ENCODE results near the gene RRP8. TPM values are rescaled to one million over a fixed set of nuclear protein-coding genes. Genes with fewer than 3 reads are reported as not detected.

RRP8 gene
- total RNA-seq, 8 experiments from 2014 or later: 13.9 to 21.7 (median 17.2) TPM

DNA sequence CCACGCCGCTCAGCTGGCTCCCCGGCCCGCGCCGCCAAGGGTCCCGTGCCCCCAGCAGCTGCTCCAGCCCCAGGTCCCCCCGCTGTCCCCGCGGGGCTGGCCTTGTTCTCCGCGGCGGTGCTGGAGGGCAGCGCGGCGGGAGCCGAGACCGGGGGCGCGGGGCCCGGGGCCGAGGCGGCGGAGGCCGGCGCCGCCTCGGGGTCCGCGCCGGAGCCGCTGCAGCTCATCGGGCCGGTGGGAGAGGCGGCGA lies 8.5 kb upstream of the RRP8 start:
- in situ Hi-C loops (cut with MboI; ENCODE audit: low pct_unique_long_range_greater_than_20kb in 2 of 9, low sequenced_read_pairs in 9 of 9, unreplicated experiment in 9 of 9): loop anchor here in 2 of 9 experiments (25.0 kb wide), 1 partner anchor 225 kb away; the partner anchor contains the start of gene SMPD1 (in 2 of the 2)
- peak overlapping the region; percentile 67 to 99 (median 75) for H3K4me3 ChIP-seq
- no CpG with 5 or more reads among the region's 36 CpGs for WGBS, 10 experiments
- ATAC-seq (replicated peaks in 6 of 8): no peak
- H3K27ac ChIP-seq: peak overlapping the region; percentile 97 to 98
- H3K4me1 ChIP-seq (replicated peaks in 1 of 2): peaks cover 13 to 19% of the 10 kb centered on the region in 2 donors

DNA sequence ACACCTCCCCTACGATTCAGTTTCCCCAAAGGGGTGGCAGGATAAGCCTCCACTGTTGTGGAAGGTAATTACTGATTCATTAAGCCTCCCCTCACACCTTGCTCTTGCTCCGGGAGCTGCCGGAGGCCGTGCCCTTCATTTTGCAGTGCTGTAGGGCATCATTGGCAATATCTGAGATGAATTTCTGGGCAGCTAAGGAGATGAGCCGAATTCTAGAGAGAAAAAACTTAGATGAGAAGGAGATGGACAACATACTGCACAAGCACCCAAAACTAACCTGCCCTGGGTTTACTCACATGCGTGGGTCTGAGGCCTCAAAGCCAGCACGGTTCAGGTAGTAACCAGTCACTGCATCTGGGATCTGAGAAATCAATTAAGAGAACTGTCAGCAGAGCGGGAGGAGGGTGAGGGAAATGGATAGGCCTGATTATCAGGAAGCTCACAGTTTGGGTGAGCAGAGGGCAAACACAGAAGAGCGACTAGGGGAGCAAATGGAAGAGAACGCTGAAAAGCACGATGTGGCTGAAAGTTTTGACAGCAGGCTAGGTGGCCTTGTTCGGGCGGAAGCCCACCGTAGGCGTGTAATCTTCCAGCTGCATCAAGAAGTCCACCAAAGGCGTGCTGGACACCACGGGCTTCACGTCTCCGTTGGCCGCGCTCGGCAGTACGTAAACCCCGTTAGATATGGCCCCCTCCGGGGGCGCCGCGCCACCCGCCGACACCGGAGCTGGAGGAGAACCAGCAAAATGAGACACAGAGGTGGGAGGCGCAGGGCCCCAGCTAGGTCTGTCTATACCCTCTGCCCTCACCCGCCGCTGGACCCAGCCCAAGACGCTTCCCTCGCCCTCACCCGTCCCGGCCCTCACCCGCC lies 7.9 kb upstream of the RRP8 start:
- Histone ChIP-seq H3K4me1 (replicated peaks in 1 of 2) (peaks cover 18 to 24% of the 10 kb centered on the region in 2 donors), H3K27ac (peak overlapping the region; percentile 97 to 98), H3K4me3 (peak overlapping the region; percentile 67 to 99 (median 75))
- ATAC-seq (replicated peaks in 6 of 8): peak; percentile 13 to 38 (median 32)
- 0 to 80% (median 33%) methylated on average over 1 to 10 of the region's 39 CpGs; no CpG with 5 or more reads in 3 of the 10 experiments for WGBS, 10 experiments
- in situ Hi-C loops (cut with MboI; ENCODE audit: low pct_unique_long_range_greater_than_20kb in 2 of 9, low sequenced_read_pairs in 9 of 9, unreplicated experiment in 9 of 9): loop anchor here in 2 of 9 experiments (25.0 kb wide), 1 partner anchor 224 kb away; the partner anchor contains the start of gene SMPD1 (in 2 of the 2)

DNA sequence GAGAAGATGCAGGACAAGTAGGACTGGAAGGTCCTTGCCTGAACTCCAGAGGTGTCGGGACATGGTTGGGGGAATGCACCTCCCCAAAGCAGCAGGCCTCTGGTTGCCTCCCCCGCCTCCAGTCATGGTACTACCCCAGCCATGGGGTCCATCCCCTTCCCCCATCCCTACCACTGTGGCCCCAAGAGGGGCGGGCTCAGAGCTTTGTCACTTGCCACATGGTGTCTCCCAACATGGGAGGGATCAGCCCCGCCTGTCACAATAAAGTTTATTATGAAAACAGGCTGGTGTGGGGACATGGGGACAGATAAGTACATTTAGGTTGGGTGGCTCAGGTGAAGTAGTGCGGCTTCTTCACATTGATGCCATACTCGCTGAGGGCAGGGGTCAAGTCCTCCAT lies 7.2 kb upstream of the RRP8 start:
- ATAC-seq (replicated peaks in 6 of 8): no peak
- Histone ChIP-seq H3K27ac (no peak overlapping the region), H3K4me3 (no peak overlapping the region), H3K4me1 (replicated peaks in 1 of 2) (peaks cover 25 to 32% of the 10 kb centered on the region in 2 donors)
- WGBS, 10 experiments: 100% methylated on average over 2 of the region's 6 CpGs; no CpG with 5 or more reads in 9 of the 10 experiments
- in situ Hi-C loops (cut with MboI; ENCODE audit: low pct_unique_long_range_greater_than_20kb in 2 of 9, low sequenced_read_pairs in 9 of 9, unreplicated experiment in 9 of 9): loop anchor here in 2 of 9 experiments (25.0 kb wide), 1 partner anchor 223 kb away; the partner anchor contains the start of gene SMPD1 (in 2 of the 2)

DNA sequence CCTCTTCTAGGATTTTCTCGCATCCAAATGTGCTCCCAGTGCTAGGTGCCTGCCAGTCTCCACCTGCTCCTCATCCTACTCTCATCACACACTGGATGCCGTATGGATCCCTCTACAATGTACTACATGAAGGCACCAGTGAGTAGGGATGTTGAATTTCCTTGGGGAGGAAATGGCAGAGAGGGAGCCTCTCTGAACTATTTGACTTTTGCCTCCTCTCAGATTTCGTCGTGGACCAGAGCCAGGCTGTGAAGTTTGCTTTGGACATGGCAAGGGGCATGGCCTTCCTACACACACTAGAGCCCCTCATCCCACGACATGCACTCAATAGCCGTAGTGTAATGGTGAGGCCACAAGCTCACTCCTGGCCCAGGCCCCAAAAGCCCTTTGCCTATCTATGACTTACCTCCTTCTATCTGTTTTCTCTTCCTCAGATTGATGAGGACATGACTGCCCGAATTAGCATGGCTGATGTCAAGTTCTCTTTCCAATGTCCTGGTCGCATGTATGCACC lies 6.1 kb upstream of the RRP8 start:
- Histone ChIP-seq H3K27ac (no peak overlapping the region), H3K4me1 (replicated peaks in 1 of 2) (peaks cover 30 to 41% of the 10 kb centered on the region in 2 donors), H3K4me3 (no peak overlapping the region)
- ATAC-seq (replicated peaks in 6 of 8): no peak
- in situ Hi-C loops (cut with MboI; ENCODE audit: low pct_unique_long_range_greater_than_20kb in 2 of 9, low sequenced_read_pairs in 9 of 9, unreplicated experiment in 9 of 9): loop anchor here in 2 of 9 experiments (25.0 kb wide), 1 partner anchor 222 kb away; the partner anchor contains the start of gene SMPD1 (in 2 of the 2)
- 67 to 100% (median 89%) methylated on average over 1 to 6 of the region's 8 CpGs; no CpG with 5 or more reads in 1 of the 10 experiments for WGBS, 10 experiments

DNA sequence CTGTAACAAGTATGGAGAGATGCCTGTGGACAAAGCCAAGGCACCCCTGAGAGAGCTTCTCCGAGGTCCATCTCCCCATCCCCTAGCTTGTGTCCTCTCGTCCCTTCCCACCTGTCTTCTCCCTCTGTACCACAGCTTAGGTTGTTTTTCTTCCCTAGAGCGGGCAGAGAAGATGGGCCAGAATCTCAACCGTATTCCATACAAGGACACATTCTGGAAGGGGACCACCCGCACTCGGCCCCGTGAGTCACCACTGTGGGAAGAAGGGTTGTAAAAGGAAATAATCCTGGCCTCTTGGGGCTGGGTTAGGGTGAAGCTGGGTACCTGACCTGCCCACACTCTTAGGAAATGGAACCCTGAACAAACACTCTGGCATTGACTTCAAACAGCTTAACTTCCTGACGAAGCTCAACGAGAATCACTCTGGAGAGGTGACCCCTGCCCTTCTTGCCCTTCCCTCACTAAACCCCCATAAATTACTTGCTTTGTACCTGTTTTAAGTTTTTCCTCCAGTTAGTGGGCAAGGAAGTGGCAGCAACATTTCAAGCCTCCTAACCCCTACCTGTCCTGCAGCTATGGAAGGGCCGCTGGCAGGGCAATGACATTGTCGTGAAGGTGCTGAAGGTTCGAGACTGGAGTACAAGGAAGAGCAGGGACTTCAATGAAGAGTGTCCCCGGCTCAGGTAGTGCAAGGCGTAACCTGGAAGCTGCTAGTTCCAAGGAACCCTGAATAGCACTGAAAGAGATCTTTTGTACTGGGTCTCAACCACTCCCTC lies 5.5 kb upstream of the RRP8 start:
- no peak overlapping the region for H3K27ac ChIP-seq
- peaks cover 30 to 41% of the 10 kb centered on the region in 2 donors for H3K4me1 ChIP-seq (replicated peaks in 1 of 2)
- no peak overlapping the region for H3K4me3 ChIP-seq
- in situ Hi-C loops (cut with MboI; ENCODE audit: low pct_unique_long_range_greater_than_20kb in 2 of 9, low sequenced_read_pairs in 9 of 9, unreplicated experiment in 9 of 9): loop anchor here in 2 of 9 experiments (25.0 kb wide), 1 partner anchor 222 kb away; the partner anchor contains the start of gene SMPD1 (in 2 of the 2)
- WGBS, 10 experiments: 63 to 100% (median 97%) methylated on average over 1 to 10 of the region's 14 CpGs; no CpG with 5 or more reads in 2 of the 10 experiments
- ATAC-seq (replicated peaks in 6 of 8): no peak

DNA sequence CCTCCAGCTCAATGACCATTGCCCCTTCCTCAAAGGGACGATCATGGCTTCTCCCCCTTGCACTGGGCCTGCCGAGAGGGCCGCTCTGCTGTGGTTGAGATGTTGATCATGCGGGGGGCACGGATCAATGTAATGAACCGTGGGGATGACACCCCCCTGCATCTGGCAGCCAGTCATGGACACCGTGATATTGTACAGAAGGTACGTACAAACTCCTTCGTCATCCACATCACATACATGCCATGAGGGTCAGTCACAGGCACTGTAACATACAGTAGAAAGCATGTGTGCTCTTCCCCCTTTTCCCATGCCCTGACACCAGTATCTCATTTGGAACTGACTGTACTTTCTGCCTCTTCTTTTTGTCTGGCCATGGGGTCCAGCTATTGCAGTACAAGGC lies 4.6 kb upstream of the RRP8 start:
- in situ Hi-C loops (cut with MboI; ENCODE audit: low pct_unique_long_range_greater_than_20kb in 2 of 9, low sequenced_read_pairs in 9 of 9, unreplicated experiment in 9 of 9): loop anchor here in 2 of 9 experiments (25.0 kb wide), 1 partner anchor 221 kb away; the partner anchor contains the start of gene SMPD1 (in 2 of the 2)
- Histone ChIP-seq H3K27ac (peak overlapping the region in 1 of 2 donors; percentile 84), H3K4me1 (replicated peaks in 1 of 2) (peaks cover 27 to 38% of the 10 kb centered on the region in 2 donors), H3K4me3 (no peak overlapping the region)
- 60 to 100% (median 77%) methylated on average over 1 to 3 of the region's 9 CpGs; no CpG with 5 or more reads in 6 of the 10 experiments for WGBS, 10 experiments
- no peak for ATAC-seq (replicated peaks in 6 of 8)

DNA sequence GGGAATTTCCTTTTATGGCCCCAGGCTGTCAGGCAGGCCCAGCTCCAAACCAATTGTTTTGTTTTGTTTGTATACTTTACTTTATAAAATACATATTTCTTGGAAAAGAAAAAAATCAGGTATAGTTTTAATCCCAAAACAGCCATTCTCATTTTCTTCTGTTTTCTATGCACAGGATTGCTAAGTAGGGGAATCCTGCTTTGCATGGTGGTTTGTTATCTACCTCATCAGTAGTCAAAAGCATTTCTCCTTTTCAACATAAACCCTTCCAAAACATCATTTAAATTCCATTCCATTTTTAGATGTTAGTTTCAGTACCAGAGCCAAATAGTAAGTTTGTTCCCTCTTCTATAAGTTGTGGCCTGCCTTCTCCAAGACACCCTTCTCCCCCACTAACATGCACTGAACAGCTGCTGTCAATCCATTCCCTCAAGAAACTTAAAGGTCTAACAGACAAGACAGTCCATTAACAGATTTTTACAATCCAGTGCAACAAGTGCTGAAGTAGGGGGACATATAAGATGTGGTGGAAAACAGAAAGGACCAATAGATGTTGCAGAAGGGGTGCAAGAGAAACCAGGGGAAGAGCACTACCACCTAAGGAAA lies 3.9 kb upstream of the RRP8 start:
- in situ Hi-C loops (cut with MboI; ENCODE audit: low pct_unique_long_range_greater_than_20kb in 2 of 9, low sequenced_read_pairs in 9 of 9, unreplicated experiment in 9 of 9): loop anchor here in 2 of 9 experiments (25.0 kb wide), 1 partner anchor 220 kb away; the partner anchor contains the start of gene SMPD1 (in 2 of the 2)
- ATAC-seq (replicated peaks in 6 of 8): no peak
- Histone ChIP-seq H3K4me3 (peak overlapping the region in 3 of 5 donors; percentile 4 to 89 (median 86)), H3K27ac (peak overlapping the region; percentile 84 to 93), H3K4me1 (replicated peaks in 1 of 2) (peaks cover 25 to 38% of the 10 kb centered on the region in 2 donors)

DNA sequence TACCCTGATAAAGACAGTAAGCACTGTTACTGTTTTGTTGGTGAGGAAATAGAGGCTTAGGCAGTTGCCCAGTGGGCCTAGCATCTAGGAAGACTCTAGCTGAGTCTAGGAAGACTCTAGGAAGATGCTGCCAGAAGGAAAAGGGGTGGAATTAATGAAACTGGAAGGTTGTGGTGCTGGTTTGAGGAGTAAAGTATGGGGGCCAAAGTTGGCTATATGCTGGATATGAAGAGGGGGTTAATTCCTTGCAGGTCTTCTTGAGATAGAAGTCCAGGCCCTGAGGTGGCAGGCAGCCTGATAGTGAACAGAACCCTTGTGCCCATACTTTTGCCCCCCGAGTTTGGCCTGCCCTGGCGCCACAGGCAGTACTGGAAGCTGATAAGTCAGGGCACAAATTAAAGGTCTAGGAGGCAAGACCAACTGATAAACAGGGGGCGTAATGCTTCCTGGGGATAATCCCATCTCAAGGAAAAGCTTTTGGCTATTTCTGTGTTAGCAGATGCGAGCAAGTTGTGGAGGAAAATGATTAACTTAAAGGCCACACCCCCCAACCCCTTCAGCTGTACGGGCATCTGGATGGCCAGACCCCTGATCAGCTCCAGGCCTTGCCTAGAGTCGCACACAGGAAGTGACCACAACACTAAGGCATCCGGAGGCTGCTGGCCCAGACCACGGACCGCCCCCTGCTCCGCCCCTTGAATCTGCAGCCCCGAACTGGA lies 3.2 kb upstream of the RRP8 start:
- Histone ChIP-seq H3K27ac (peak overlapping the region; percentile 89 to 93), H3K4me1 (replicated peaks in 1 of 2) (peaks cover 30 to 42% of the 10 kb centered on the region in 2 donors), H3K4me3 (peak overlapping the region in 3 of 5 donors; percentile 13 to 89 (median 86))
- in situ Hi-C loops (cut with MboI; ENCODE audit: low pct_unique_long_range_greater_than_20kb in 2 of 9, low sequenced_read_pairs in 9 of 9, unreplicated experiment in 9 of 9): loop anchor here in 2 of 9 experiments (25.0 kb wide), 1 partner anchor 219 kb away; the partner anchor contains the start of gene SMPD1 (in 2 of the 2)
- WGBS, 10 experiments: 0 to 40% (median 15%) methylated on average over 1 to 9 of the region's 11 CpGs; no CpG with 5 or more reads in 4 of the 10 experiments
- ATAC-seq (replicated peaks in 6 of 8): peak; percentile 32 to 74 (median 70)

DNA sequence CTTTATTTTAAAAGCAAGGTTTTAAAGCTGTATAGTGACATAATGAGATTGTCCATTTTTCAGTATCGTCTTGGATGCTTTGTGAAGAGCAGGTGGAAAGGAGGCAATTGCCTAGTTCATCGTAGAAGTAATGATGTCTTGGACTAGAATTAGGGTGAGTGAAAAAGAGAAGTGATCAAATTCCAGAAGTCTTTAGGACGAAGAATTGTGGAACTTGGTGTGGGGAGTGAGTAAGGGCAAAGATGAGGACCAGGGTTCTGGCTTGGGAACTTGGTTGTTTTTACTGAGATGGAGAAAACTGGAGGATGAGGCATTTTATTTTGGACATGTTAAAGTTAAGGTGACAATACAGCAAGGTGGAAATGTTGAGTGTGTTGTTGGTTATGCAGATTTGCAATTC lies 1.4 kb upstream of the RRP8 start:
- WGBS, 10 experiments: 7 to 49% (median 28%) methylated on average over 2 to 3 of the region's 3 CpGs; no CpG with 5 or more reads in 1 of the 10 experiments
- Histone ChIP-seq H3K27ac (peak overlapping the region; percentile 80 to 89), H3K4me3 (peak overlapping the region; percentile 62 to 91 (median 88)), H3K4me1 (replicated peaks in 1 of 2) (peaks cover 26 to 36% of the 10 kb centered on the region in 2 donors)
- in situ Hi-C loops (cut with MboI; ENCODE audit: low pct_unique_long_range_greater_than_20kb in 2 of 9, low sequenced_read_pairs in 9 of 9, unreplicated experiment in 9 of 9): loop anchor here in 2 of 9 experiments (25.0 kb wide), 1 partner anchor 217 kb away; the partner anchor contains the start of gene SMPD1 (in 2 of the 2)
- ATAC-seq (replicated peaks in 6 of 8): no peak

DNA sequence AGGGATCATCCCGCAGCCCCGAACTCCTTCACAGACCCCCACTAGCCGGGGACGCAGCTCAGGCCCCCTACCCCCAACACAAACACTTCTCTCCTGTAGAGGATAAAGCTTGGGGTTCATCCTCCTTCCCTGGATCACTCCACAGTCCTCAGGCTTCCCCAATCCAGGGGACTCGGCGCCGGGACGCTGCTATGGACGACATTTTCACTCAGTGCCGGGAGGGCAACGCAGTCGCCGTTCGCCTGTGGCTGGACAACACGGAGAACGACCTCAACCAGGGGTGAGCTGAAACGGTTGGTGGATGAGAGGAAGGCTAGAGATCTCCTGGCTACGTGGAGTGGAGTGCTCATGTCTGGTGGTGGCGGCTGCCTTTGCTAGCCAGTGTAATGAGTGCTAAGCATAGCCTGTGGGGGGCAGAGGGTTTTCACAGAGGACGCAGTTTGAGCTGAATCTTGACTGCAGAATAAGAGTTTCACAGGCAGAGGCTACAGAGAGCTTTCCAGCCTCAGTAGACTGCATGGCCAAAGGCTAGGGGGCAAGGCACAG lies 738 bp upstream of the RRP8 start:
- Histone ChIP-seq H3K4me3 (peak overlapping the region; percentile 62 to 91 (median 88)), H3K27ac (peak overlapping the region; percentile 80 to 89), H3K4me1 (replicated peaks in 1 of 2) (peaks cover 26 to 36% of the 10 kb centered on the region in 2 donors)
- peak; percentile 38 to 66 (median 59) for ATAC-seq (replicated peaks in 6 of 8)
- in situ Hi-C loops (cut with MboI; ENCODE audit: low pct_unique_long_range_greater_than_20kb in 2 of 9, low sequenced_read_pairs in 9 of 9, unreplicated experiment in 9 of 9): loop anchor here in 2 of 9 experiments (25.0 kb wide), 1 partner anchor 217 kb away; the partner anchor contains the start of gene SMPD1 (in 2 of the 2)
- WGBS, 10 experiments: 0 to 5% (median 0%) methylated on average over 1 to 5 of the region's 20 CpGs; no CpG with 5 or more reads in 1 of the 10 experiments
